GM20431 (cell line): ENCODE measurements around the gene BZW2.

Source experiments
- in situ Hi-C: fragments of 300-500 bp; cut with MseI, MboI; formaldehyde crosslinking; loops from one replicate; pipeline ENCODE4 v1.15.0; 2020; ENCODE audit warnings: low sequenced_read_pairs; ENCODE audit not compliant: unreplicated experiment

Gene BZW2

GRCh38 chr7:16743236-16743635, 97.3 kb downstream of the BZW2 start:
- in situ Hi-C loops: no loop called here

- in situ Hi-C loops: no loop called here
Measured at GRCh38 chr7:16744518-16745250, 98.7 kb downstream of the BZW2 start.

DNA sequence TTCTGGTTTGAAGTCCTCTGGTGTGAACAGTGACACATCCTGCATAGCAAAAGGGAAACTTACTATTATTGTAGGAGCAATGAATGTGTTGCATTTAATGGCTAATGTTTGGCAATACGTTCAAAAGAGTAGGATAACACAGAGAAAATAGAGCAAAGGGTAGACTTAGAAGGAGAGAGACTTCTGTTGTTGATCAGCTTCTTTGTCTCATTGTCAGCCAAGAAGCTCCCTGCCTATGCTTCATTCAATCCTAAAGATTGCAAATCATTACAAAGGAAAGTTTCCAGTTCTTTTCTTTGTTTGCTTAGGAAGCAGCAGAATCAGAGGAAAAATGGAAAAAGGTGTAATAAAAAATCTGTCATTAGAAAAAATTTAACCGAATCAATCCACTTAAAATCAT, 99.7 kb downstream of the BZW2 start:
- in situ Hi-C loops: no loop called here

- in situ Hi-C loops: no loop called here
Measured at GRCh38 chr7:16747102-16747501, 101.1 kb downstream of the BZW2 start.

- in situ Hi-C loops: no loop called here
Measured at GRCh38 chr7:16753102-16753931, 107.3 kb downstream of the BZW2 start, which contains the start of gene TSPAN13. TSPAN13 (plus strand) TSS chr7:16753755; CDS start chr7:16753968, 213 bp downstream.

DNA sequence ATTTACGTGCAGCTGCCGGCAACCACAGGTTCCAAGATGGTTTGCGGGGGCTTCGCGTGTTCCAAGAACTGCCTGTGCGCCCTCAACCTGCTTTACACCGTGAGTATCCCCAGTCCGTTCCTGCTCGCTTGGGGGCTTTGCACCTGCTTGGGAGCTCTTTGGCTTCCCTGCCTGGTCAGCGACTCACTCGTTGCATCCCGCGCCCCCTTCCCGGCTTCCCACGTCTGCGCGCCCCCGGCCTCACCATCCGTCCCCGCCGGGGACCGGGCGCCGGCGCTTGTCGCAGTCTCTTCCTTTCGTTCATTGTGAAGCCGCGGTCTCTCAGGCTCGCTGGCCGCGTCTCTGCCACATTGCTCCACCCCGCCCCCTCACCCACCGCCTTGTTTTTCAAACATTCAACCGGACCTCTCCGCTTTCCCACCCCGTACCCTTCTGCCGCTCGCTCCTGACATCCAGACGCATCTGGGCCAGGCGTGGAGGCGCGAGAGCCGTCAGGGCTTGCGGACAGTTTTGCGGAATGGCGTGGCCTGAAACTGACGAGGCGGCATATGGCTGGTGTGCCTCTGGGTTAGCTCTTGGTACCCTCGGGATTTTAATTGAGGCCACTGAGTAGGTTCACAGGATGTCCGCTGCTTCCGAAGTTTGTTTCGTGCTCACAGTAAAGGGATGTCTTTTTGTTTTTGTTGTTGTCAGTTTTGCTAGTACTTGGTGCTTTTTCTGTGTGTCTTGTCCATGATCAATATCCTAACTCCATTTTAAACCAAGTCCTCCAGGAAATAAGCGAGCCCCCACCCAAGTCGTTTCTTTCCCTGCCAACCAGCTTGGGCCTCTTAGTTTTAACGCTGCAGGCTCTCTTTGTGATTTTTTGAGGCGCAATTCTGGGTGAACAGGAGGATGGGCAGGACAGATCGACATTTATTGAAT, 108.2 kb downstream of the BZW2 start:
- in situ Hi-C loops: no loop called here

GRCh38 chr7:16754856-16755317, 108.9 kb downstream of the BZW2 start:
- in situ Hi-C loops: no loop called here

- in situ Hi-C loops: no loop called here
Measured at GRCh38 chr7:16755397-16755796, 109.4 kb downstream of the BZW2 start.
